OCI-M2 (cell line): ENCODE results near the gene CFAP410.
"Not testable (repeated sequence)": the region's sequence is repeated elsewhere in the genome, so short reads cannot be mapped to it uniquely, and the experiment has no call there.

Source experiments
- DNase-seq: peaks from one replicate; lab custom pipeline; 2025; ENCODE audit not compliant: unreplicated experiment; lab: John Stamatoyannopoulos, UW

CFAP410 gene

GRCh38 chr21:44351535-44352252 is 12.5 kb upstream of the CFAP410 start:
- DNase-seq: no peak

- no peak for DNase-seq
Measured at GRCh38 chr21:44350773-44351481, 11.7 kb upstream of the CFAP410 start.

- DNase-seq: no peak
Measured at GRCh38 chr21:44349847-44350772, 10.9 kb upstream of the CFAP410 start.

GRCh38 chr21:44349416-44349846 is 10.2 kb upstream of the CFAP410 start:
- DNase-seq: no peak

GRCh38 chr21:44348861-44349260 is 9.7 kb upstream of the CFAP410 start:
- no peak for DNase-seq

GRCh38 chr21:44347911-44348451 is 8.8 kb upstream of the CFAP410 start:
- no peak for DNase-seq

GRCh38 chr21:44345495-44345894 is 6.3 kb upstream of the CFAP410 start:
- DNase-seq: no peak

- DNase-seq: no peak
Measured at GRCh38 chr21:44344541-44345183, 5.5 kb upstream of the CFAP410 start.

- not testable (repeated sequence) for DNase-seq
Measured at GRCh38 chr21:44342981-44343380, 3.8 kb upstream of the CFAP410 start.

- DNase-seq: not testable (repeated sequence)
Measured at GRCh38 chr21:44341726-44342458, 2.7 kb upstream of the CFAP410 start.

- DNase-seq: peak; percentile 92
Measured at GRCh38 chr21:44337941-44338895, 972 bp downstream of the CFAP410 start.

- no peak for DNase-seq
Measured at GRCh38 chr21:44337449-44337848, 1.7 kb downstream of the CFAP410 start.

- DNase-seq: no peak
Measured at GRCh38 chr21:44335266-44336059, 3.7 kb downstream of the CFAP410 start.

GRCh38 chr21:44334329-44335030 is 4.7 kb downstream of the CFAP410 start:
- DNase-seq: no peak

- no peak for DNase-seq
Measured at GRCh38 chr21:44333509-44334328, 5.5 kb downstream of the CFAP410 start.

- DNase-seq: no peak
Measured at GRCh38 chr21:44332965-44333364, 6.2 kb downstream of the CFAP410 start.

GRCh38 chr21:44332383-44332782 is 6.8 kb downstream of the CFAP410 start:
- DNase-seq: no peak
